ENCODE data around the gene MIF.
"Not testable (repeated sequence)": the region's sequence is repeated elsewhere in the genome, so short reads cannot be mapped to it uniquely, and the experiment has no call there.

Gene MIF

DNA sequence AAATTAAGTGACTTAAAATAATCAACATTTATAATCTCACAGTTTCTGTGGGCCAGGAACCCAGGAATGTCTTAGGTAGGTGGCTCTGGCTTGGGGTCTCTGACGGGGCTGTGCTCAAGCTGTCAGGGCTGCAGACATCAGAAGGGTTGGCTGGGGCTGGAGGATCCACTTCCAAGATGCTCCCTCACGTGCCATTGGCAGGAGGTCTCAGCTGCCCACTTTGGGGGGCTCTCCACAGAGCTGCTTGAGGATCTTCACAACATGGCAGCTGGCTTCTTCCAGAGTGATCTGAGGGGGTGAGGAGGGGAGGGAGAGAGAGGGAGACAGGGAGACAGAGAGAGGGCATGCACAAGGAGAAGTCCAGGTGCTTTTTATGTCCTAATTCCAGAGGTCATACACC is 18.4 kb upstream of the MIF start:
- no peak for DNase-seq (ENCODE audit: low read depth, low spot score)

DNA sequence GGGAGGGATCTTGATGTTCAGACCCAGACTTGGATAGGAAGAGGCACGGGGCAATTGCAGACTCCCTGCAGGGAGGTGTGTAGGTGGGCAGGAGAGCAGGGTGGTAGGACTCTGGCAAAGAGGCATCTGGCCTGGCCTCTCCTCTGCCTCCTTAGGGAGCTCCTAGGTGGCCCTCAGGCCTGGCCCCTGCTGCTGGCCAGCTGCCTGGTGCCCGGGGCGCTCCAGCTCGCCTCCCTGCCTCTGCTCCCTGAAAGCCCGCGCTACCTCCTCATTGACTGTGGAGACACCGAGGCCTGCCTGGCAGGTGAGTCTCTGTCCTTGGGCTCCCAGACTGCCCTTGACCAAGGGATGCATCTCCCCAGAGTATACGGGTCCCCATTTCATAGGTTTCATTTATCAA is 16.6 kb upstream of the MIF start:
- DNase-seq (ENCODE audit: low read depth, low spot score): no peak

DNA sequence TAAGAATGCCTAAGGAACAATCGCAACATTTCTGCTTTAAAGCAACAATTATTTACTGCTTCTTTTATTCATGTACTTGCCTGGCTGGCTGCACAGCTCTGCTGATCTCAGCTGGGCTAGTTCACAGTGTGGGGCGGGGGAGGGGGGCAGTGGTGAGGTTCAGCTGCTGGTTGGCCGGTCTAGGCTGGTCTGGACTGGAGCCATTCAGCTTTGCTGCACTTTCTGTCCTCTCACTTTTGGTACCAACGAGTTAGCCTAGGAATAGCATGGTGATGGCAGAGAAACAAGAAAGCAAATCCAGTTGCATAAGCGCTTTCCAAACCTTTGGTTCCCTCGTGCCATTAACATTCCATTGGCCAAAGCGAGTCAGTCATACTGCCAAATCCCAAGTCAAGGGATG is 16.0 kb upstream of the MIF start:
- DNase-seq (ENCODE audit: low read depth, low spot score): no peak

DNA sequence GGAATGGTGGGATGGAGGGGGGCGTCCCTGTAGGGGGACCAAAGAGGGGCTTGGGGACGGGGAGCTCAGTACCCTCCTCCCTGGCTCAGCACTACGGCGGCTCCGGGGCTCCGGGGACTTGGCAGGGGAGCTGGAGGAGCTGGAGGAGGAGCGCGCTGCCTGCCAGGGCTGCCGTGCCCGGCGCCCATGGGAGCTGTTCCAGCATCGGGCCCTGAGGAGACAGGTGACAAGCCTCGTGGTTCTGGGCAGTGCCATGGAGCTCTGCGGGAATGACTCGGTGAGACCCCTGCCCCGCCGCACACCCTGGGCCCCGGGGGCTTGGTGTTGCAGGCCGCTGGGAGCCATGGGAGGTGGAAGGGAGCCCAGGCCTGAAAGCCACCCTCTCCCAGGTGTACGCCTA is 11.8 kb upstream of the MIF start:
- DNase-seq (ENCODE audit: low read depth, low spot score): no peak

DNA sequence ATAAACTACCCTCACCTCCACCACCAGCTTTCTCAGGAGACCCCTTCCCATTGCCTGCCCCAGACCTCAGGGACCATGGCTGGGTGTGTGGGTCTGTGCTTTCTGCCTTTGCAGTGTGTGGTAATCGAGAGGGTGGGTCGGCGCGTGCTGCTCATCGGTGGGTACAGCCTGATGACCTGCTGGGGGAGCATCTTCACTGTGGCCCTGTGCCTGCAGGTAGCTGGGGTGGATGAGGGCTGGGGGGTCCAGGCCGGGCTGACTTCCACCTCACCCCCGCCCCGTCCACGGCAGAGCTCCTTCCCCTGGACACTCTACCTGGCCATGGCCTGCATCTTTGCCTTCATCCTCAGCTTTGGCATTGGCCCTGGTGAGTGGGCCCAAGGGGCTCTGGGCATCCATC is 10.5 kb upstream of the MIF start:
- no peak for DNase-seq (ENCODE audit: low read depth, low spot score)

DNA sequence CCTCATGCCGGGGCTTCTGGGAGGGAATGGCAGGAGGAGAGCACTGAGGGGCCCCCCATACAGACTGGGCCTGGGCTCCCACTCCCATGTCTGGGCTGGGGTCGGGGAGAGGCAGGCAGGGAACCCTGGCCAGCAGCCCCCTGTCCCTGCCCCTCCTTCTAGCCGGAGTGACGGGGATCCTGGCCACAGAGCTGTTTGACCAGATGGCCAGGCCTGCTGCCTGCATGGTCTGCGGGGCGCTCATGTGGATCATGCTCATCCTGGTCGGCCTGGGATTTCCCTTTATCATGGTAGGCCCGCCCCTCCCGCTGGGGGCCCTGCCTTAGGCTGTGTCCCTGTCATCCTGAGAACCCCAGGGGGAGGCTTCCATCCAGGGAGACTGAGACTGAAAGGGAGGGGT is 10.0 kb upstream of the MIF start:
- no peak for DNase-seq (ENCODE audit: low read depth, low spot score)

DNA sequence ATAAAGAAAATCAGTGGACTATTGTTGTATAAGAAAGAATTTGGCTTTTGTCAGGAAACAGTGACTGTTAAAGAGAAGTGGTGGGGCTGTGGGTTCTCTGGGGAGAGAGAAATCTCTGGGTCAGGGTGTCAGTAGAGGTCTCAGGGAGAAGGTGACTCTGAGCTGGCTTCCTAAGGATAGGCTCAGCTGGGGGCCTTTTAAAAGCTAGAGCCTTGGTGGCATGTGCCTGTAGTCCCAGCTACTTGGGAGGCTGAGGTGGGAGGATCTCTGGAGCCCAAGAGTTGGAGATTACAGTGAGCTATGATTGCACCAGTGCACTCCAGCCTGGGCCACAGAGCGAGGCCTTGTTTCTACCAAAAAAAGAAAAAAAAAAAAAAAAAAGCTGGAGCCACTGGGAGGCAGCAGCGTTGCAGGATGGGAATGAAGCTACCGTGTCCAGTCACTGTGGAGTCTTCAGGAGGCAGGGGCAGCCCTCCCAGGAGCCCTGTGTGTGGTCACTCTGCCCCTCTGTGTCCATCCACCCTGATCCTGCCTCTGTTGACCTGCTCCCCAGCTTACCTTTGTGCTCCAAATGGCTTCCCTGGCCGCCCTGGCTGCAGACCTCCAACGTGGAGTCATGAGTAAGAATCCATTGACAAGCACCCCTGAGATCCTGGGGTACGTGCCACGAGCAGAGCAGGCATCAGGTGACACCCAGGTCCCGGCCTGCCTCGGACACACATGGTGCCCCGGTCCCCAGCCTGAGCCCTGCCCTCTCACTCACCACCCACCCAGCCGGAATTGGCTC is 5.4 kb upstream of the MIF start:
- DNase-seq (ENCODE audit: low read depth, low spot score): no peak

DNA sequence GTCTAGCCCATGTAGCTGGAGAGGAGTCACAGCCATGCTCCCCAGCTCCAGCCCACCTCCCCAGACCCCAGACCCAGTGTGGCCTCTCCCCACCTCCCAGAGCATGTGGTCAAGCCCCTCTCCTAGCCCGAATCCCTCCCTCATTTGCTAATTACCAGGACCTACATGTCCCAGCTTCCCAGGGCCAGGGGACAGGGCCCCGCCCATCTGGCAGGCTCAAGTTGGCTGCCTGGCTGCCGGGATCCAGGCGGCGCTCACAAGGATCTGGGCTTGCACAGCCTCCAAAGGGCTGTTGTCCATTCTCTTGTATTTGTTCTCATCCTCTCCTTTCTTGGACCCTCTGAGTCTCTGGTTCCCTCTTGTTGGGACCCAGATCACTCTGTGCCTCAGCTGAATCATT is 4.6 kb upstream of the MIF start:
- DNase-seq (ENCODE audit: low read depth, low spot score): no peak

DNA sequence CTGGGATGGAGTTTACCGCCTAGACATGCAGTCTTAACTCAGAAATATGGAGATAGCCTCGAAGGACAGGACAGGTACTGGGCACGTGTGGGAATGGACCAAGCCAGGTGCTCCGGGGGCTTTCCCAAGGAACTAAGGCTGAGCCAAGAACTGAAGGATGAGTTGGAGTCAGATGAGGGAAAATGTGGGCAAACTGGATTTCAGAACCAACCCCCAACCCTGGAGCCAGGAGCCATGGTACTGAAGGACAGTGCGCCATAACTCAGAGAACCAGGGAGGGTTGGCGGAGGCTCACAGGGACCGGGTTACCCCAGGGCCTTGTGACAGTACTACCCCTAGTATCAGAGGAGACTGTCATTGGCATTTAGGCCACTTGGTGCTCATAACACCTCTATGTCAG is 2.5 kb upstream of the MIF start:
- no peak for DNase-seq (ENCODE audit: low read depth, low spot score)

DNA sequence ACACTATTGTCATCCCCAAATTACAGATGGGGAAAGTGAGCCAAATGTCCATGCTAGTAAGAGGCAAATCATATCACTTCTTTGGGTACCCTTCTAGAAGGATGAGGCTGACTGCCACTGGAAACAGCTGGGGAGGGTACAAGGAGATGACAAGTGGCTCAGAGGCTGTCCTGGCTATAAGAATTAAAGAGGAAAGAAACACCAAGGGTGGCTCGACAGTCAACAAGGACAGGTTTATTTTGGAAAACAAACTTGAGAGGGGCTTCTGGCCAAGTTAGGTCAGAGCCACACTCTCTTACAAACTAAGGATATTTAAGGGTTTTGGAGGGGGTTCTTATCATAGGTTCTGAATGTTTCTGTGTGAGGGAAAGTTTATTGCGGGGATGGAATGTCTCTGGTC is 2.1 kb upstream of the MIF start:
- no peak for DNase-seq (ENCODE audit: low read depth, low spot score)

DNA sequence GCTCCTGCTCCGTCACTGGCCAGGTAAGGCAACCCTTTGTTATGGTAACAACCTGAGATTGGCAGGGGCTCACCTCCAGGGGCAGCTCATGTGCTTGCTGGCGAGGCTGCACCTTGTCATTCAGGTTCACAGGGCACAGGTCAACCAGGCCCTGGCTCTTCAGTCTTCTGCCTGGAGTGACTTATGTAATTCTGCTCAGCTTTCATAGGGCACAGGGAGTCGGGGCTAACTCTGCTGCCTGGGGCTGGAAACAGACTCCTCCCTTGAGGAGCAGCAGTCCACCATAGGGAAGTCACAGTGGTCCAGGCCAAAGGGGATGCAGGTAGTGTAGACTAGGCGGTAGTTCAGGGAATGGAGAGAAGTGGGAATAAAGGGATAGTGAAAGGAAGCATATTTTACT is 1.5 kb upstream of the MIF start:
- DNase-seq (ENCODE audit: low read depth, low spot score): no peak

DNA sequence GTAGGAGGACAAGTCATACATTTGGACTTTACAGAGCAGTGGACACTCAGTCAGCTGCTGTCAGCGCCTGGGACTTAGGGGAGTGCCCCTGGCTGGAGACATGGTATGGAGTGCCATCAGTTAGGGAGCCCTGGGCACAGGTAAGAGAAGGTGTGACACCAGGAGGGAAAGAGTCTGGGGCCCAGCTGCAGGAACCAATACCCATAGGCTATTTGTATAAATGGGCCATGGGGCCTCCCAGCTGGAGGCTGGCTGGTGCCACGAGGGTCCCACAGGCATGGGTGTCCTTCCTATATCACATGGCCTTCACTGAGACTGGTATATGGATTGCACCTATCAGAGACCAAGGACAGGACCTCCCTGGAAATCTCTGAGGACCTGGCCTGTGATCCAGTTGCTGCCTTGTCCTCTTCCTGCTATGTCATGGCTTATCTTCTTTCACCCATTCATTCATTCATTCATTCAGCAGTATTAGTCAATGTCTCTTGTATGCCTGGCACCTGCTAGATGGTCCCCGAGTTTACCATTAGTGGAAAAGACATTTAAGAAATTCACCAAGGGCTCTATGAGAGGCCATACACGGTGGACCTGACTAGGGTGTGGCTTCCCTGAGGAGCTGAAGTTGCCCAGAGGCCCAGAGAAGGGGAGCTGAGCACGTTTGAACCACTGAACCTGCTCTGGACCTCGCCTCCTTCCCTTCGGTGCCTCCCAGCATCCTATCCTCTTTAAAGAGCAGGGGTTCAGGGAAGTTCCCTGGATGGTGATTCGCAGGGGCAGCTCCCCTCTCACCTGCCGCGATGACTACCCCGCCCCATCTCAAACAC is 850 bp upstream of the MIF start:
- DNase-seq (ENCODE audit: low read depth, low spot score): no peak

DNA sequence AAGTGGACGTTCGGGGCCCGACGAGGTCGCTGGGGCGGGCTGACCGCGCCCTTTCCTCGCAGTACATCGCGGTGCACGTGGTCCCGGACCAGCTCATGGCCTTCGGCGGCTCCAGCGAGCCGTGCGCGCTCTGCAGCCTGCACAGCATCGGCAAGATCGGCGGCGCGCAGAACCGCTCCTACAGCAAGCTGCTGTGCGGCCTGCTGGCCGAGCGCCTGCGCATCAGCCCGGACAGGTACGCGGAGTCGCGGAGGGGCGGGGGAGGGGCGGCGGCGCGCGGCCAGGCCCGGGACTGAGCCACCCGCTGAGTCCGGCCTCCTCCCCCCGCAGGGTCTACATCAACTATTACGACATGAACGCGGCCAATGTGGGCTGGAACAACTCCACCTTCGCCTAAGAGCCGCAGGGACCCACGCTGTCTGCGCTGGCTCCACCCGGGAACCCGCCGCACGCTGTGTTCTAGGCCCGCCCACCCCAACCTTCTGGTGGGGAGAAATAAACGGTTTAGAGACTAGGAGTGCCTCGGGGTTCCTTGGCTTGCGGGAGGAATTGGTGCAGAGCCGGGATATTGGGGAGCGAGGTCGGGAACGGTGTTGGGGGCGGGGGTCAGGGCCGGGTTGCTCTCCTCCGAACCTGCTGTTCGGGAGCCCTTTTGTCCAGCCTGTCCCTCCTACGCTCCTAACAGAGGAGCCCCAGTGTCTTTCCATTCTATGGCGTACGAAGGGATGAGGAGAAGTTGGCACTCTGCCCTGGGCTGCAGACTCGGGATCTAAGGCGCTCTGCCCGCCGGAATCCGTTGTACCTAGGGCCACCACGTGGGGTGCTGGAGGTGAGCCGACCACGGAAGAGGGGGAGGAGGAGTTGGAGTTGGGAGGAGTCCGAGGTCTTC is 771 bp downstream of the MIF start:
- DNase-seq (ENCODE audit: low read depth, low spot score): no peak

DNA sequence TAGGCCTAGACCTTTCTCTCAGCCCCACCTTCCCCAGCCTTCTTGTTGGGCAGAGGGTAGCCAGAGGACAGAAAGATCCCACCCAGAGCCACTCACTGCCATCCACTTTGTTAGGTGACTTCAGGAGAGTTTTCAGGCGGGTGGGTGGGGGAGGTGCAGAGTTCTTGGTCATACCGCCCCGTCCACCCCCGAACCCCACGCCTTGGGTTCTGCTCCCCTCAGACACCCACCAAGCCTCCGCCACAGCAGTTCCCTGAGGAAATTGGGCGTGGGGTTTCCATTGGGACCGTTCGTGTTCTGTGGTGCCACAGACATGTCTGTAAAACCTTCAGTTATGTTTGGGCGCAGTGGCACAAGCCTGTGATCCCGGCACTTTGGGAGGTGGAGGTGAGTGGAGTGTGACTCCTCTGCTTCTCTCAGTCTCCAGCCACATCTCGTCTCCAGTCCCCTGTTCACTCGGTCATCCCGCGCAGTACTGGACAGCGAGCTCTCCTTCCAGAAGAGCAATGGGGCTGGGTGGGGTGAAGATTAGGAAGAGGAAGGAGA is 1.5 kb downstream of the MIF start:
- no peak for DNase-seq (ENCODE audit: low read depth, low spot score)

DNA sequence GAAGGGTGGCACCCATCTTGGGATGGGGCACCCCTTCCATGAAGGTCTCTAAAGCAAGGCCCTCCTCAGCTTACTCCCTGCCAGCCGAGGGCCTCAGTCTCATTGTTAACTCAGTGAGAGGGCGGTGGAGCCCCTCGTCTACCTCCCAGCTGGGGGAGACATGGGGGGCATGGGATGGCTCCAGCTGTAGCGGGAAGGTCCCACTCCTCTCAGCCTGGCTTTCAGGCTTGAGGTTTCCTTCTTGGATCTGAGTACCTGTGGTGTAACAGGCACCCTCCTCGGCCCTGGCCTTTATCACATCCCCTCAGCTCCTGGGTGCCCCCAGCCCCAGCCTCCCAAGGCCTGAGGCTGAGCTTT is 2.0 kb downstream of the MIF start:
- DNase-seq (ENCODE audit: low read depth, low spot score): no peak

DNA sequence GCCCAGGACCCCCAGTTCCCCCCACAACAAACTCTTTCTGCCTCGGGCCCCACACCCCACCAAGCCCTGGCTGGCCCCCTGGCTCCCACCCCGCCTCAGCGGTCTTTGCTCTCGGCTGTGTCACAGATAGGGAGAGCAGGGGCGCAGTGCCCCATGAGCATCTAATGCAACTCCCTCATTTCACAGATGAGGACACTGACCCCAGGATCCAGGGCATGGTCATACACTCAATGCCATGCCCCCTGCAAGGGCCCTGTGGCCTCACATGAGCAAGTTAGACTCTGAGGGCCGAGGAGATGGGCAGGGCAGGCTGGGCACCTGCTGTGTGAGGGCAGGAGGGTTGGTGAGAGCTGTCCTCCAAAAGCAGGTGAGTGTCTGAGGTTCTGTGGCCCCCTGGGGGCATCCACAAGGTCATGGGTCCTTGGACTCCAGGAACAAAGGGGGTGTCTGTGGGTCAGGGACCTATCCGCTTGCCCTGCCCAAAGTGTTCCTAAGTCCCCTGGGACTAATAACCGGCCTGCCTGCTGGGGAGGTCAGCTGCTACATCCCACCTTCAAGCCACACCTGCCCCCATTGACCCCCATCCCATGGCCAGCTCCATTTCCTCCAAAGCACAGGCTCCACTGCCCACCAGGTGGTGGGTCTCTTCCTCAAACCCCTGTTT is 2.5 kb downstream of the MIF start:
- no peak for DNase-seq (ENCODE audit: low read depth, low spot score)

DNA sequence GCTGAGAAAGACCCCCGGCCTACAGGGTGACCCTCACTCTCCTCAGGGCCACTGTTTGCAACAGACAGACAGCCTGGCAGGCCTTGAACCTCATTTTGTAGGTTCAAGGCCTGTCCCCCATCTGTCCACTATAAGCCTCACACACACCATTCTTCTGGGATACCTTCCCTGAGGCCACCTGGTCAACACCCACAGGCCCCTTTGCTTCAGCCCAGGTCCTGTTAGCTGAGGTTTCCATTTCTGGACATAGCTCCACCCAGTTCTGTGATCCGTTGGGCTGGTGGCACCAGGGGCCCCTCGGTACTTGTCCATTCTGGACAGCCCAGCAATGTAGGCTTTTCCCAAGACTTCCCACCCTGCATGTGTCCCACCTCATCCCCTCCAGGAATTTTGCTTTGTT is 3.1 kb downstream of the MIF start:
- DNase-seq (ENCODE audit: low read depth, low spot score): no peak

DNA sequence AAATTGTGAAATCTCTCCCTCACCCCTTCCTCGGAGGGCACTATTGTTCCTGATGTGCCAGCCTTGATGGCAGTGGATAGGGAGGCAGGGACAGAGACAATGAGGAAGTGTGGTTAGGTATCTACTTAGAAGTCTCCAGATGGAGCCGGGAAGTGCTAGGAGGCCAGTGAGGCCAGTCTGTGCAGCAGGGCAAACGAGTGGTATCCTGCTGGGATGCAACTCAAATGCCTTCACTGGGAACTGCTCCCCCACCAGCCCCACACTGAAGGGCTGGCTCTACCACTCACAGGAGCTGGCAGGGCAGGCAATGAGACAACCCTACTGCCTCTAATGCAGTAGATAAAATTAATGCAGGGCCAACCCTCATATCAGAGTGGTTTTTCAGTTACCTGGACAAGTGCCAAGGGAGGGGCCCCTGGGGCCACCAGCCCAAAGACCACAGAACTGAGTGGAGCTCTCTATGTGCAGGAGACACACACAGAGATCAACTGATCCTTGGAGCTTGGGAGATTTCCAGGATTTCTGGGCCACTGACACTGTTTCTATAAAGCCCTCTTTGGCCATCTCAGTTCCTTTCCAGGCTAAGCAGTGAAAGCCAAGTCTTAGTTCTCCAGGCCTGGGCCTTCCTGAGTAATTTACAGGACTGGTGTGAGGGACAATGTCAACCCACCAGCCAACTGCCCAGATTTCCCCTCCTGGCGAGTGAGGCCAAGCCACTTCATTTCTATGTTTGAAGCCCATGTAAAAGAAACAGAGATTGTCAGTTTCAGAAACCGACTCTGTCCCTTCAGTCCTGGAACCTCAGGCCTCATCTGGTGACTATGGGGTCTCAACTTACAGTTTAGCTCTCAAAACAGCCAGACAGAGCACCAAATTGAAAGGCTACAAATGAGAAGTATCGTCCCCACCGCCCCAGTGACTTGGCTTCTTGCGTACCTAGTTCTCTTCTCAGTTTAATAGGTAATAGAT is 4.1 kb downstream of the MIF start:
- no peak for DNase-seq (ENCODE audit: low read depth, low spot score)

DNA sequence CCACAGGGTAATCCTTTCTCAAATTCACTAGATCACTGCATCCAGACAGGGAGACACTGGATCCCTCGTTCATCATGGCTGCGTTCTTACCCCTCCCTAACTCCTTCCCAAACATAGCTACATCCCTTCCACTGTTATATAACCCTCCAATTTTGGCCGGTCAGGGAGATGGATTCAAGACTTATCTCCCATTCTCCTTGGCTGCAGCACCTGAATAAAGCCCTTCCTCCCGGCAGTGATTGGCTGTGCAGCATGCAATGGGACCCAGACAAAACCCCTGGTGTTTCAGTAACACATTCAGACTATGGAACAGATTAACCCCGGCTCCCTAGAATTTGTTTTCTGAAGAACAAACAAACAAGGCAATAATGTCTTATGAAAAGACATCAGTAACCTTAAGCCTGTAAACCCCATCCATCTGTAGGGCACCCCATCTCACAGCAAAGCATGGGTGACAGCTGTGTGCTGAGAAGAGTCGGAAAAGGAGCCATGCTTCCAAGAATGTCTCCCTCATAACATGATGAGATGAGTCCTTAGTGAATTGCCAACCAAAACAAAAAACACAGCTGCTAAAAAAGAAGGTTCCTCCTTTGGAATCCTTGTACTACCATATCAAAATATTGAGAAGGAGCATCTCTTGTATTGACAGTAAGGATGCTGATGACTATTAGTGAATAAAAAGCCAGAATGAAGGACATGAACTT is 5.0 kb downstream of the MIF start:
- DNase-seq (ENCODE audit: low read depth, low spot score): no peak

DNA sequence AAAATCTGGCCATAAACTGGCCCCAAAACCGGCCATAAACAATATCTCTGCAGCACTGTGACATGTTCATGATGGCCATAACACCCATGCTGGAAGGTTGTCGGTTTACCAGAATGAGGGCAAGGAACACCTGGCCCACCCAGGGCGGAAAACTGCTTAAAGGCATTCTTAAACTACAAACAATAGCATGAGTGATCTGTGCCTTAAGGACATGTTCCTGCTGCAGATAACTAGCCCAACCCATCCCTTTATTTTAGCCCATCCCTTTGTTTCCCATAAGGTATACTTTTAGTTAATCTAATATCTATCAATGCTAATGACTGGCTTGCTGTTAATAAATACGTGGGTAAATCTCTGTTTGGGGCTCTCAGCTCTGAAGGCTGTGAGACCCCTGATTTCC is 6.0 kb downstream of the MIF start:
- not testable (repeated sequence) for DNase-seq (ENCODE audit: low read depth, low spot score)

Data from smooth muscle cell of the brain vasculature (primary cell).